NCI-H460 (cell line): ENCODE data around the gene CSRP2. TPM values are rescaled to one million over a fixed set of nuclear protein-coding genes. Genes with fewer than 3 reads are reported as not detected.

Experiments used
- DNase-seq: peaks from one replicate; pipeline ENCODE4 v3.0.0-alpha.2; 2016; ENCODE audit warnings: low read depth; ENCODE audit errors: extremely low read depth
- total RNA-seq: library from RNA; depleted of rRNA; stranded (reverse); fragments of >200 nt; shearing (Covaris generic); gene quantifications from 2 replicates; pipeline ENCODE4 v1.2.3, GENCODE V29; 2014

Gene CSRP2
- total RNA-seq, 1 experiment from 2014 or later, result 3.8 TPM

- no peak for DNase-seq
Observed at GRCh38 chr12:76895796-76896195, 17.0 kb upstream of the CSRP2 start.

- DNase-seq, result no peak
Observed at GRCh38 chr12:76891609-76892008, 12.8 kb upstream of the CSRP2 start.

DNA sequence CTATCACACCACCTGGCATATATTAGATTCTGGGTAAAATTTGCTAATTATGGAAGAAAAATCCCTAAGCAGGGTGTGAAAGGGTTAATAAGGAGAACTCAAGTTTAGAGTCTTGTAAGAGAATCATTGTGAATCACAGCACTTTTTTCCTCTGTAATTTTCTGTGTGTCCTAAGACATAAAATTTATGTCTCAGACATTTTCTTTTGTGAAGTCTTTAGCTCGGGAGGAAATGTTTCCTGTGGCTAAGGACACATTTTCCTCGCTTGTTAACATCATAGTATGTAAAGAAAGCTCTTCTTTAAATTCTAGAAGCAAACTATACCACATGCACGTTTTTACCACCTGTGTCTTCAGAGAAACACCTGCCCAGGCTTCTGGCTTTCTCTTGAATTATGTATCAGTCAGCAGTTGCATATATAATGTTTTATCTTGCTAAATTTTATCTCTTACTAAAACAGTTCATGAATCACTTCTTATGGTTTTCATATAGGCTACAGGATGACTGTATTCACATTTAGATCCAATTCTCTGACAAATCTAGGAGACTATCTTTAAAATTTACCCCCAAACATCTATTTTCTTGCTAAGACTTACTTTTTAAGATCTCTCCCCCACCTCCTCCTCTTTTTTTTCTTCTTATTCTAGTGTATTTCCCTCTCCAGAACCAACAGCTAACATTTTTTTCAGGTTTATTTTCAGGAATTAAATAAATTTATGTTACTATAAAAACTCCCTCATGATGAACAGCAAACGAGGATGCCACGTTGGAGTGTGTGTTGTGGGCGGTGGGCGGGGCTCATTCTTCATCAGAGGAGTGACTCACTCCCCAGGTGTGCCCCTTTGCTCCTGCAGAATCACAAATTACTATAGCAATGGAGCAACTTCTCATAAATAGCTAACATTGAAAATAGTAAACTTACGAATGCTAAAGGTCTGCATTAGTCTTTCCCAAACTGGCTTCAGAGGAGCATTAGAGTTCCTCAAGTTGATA, 11.6 kb upstream of the CSRP2 start:
- DNase-seq, result no peak

DNA sequence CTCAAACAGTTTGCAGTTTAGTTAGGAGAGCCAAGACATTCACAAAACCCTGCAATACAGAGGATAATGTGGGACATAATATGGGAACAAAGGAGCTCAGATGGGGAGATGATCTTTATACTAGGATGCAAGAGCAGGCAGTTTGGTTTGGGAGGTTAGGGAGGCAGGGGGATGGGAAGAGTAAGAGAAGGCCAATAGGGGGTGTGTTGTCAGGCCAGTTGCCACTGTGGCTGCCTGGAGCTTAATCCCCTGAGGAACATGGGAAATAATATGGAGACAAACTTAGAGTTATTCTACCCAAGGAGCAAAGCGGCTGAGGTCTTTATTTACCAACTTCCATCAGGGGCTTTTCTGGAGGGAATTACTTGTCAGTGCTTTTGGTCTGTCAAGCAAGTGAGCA, 10.0 kb upstream of the CSRP2 start:
- DNase-seq, result no peak

- no peak for DNase-seq
Observed at GRCh38 chr12:76883811-76884210, 5.0 kb upstream of the CSRP2 start.

DNA sequence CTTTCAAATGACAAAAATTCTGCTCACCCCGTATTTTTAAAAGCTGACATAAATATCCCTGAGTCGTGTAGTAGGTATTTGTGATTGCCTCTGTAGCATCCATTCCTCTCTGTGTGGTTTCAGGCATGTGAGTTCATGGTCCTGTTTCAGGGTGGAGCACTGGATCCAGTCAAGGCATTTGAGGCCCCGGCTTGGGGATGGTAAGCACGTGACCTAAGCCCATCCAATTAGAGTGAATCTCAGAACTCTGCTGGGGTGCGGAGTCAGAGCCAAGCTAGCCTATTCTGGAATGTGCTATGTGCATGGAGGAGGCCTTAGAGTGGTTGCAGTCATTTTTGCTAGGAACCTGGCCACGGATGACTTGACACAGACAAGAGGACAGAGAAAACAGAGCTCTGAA, 4.3 kb upstream of the CSRP2 start:
- DNase-seq, result no peak

DNA sequence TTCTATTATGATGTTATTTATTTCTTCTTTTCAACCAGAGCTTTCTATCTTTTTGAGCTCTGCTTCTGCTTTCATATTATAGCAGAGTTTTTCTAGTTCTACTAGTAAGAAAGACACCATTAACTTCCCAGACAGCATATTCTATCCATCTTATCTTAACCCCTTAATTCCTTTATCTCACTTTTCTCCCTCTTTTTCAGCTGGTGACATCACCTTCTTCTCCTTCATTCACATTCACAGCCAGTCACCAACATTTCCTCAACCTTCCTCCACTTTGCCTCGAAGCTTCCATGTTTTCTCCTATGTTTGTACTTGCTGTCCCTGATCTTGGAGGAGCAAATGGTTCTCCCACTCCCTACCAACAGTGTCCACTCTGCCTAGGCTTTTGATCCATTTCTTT, 3.5 kb upstream of the CSRP2 start:
- no peak for DNase-seq

GRCh38 chr12:76881142-76881541, 2.3 kb upstream of the CSRP2 start:
- no peak for DNase-seq

GRCh38 chr12:76880519-76881023, 1.8 kb upstream of the CSRP2 start:
- no peak for DNase-seq

- no peak for DNase-seq
Observed at GRCh38 chr12:76879710-76880518, 1.1 kb upstream of the CSRP2 start.

DNA sequence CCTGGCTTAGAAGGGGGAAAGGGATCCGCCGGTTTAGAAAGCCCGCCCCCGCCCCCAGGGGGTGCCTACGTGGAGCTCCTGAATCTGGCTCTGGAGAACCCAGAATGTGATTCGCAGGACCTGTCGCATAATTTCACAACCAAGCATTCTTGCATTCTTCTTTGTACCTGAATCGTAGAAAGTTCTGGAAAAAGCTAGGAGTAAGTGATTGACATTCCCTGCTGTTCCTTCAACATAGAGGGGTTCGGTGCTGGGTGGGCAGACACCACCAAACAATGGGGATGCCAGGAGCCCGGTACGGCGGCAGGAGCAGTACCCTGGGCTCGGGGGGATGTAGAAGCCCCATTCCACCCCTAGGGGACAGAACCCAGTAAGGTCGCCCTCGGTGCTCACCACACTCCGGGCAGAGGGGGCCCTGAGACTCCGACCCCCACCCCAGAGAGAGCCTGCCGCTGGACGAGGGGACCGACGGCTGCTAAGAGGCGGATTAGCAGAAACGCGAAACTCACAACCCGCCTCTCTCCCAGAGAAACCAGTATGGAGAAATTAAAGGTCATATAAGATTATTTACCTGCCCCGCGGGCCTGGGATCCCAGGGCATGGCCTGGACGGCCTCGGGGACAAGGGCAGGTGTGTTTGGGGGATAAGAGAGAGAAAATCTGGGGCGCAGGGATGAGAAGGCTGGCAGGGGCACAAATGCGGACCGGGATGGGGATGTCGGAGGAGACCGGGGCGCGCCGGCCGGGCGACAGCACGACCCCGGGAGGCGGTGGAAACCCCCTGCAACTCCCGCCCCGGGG, 520 bp downstream of the CSRP2 start:
- no peak for DNase-seq

DNA sequence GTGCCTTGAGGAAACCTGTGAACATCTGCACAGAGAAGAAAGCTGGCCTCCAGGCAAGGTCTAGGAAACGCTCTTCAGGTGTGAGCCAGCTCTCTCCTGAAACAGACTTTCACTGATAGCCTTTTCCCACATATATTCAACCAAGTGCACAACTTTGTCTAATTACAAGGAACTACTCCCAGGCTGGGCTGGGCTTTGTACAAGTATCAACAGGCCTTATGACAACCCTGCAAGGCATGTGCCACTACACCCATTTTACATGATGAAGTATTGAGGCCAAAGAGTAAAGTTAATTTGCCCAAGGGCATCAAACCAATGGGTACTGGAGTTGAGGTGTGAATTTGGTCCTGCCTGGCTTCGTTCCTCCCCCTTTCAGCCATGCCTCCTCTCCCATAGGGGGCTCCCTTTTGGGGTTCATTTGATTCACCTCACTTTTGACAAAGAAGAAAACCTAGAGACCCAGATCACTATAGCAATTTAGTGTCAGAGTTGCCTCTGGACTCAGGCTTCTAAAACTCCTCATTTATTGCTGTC, 2.1 kb downstream of the CSRP2 start:
- DNase-seq, result no peak

- DNase-seq, result no peak
Observed at GRCh38 chr12:76874491-76875190, 4.2 kb downstream of the CSRP2 start.

GRCh38 chr12:76874027-76874426, 4.8 kb downstream of the CSRP2 start:
- DNase-seq, result no peak

GRCh38 chr12:76872415-76872814, 6.4 kb downstream of the CSRP2 start:
- DNase-seq, result no peak

- no peak for DNase-seq
Observed at GRCh38 chr12:76871742-76872141, 7.1 kb downstream of the CSRP2 start.

DNA sequence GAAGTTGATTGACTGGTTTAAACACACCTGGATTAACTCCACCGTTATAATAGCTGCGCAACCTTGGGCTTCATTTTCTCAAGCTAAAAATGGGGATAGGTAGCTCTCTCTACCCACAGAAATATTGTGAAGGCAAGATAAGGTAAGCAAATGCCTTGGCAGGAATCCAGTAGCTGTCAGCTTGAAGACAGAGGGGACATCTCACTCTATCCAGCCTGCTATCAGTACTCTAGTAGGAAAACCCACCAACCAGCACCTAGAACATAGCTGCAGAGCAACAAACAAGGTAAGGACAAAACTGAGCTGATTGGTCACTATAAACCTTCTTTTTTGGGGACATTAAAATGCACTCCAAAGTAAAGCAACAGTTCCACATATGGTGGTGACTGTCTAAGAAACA, 7.7 kb downstream of the CSRP2 start:
- DNase-seq, result no peak

GRCh38 chr12:76866726-76867125, 12.1 kb downstream of the CSRP2 start:
- DNase-seq, result no peak

DNA sequence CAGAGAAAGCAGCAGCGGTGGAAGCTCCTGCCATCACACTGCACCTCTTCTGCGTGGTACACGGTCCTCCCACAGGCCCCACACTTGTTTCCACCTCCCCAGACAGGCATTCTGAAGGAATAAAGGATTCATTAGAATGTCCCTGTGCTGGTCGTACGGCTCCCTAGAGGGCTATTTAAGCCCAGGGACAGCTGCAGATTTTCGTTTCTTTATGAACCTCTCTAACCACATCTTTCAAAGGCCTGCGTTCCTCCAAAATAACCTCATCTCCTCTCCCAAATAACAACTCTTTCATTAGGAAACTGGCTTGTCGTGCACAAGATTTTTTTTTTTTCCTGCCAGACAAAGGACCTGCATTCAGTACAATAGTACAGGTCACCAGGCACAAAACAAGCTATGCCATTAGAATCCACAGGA, 12.7 kb downstream of the CSRP2 start:
- DNase-seq, result no peak
